NCI-H446 treated with DMSO at 0.1 percent for 48 hours (cell line): ENCODE results near the gene DAB2IP.

Source experiments
- DNase-seq: peaks from one replicate; lab custom pipeline; 2025; lab: John Stamatoyannopoulos, UW

DAB2IP gene

DNA sequence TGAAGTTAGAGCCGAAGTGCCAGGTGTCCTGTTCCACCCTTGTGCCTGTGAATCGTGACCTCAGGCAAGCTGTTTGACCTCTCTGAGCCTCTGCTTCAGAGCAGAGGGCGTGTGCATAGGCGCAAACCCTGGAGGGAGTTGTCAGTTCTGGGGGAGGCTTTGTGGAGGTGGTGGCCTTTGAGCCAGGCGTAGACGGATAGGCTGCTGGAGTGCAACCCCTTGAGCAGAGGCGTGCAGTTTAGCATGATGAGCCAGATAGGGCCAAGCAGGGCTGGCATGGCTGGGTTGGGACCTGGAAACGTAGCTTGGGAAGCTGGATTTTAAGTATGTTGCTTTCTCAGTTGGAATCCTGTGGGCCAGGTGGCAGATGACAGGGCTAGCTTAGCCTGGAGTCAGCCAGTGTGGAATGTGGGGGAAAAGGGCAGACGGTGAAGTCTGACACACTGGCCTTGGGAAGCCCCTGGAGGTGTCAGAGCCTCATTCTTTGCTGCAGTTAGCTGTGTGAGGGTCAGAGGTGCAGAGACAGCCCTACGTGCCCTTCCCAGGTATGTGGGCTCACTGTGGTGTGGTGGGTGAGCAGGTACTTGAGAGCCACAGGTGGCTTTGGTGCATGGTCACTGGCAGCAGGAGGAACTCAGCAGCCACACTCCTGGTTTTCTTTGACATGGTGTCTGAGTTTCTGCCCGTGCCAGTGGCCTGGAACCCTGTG lies 93.4 kb downstream of the DAB2IP start:
- no peak for DNase-seq

DNA sequence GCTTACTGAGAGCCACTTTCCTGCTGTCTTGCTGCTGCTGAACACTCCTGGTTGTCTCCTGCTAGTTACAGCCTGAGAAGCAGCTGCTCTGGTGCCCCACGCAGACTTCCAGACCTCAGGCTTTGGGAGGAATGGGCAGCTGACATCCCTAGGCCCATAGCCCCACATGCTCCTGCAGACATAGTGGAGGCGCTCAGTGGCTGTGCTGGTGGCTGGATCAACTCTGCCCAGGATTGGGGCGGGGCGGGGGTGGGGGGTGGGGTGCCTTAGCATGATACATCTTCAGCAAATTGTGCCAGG lies 93.9 kb downstream of the DAB2IP start:
- no peak for DNase-seq

DNA sequence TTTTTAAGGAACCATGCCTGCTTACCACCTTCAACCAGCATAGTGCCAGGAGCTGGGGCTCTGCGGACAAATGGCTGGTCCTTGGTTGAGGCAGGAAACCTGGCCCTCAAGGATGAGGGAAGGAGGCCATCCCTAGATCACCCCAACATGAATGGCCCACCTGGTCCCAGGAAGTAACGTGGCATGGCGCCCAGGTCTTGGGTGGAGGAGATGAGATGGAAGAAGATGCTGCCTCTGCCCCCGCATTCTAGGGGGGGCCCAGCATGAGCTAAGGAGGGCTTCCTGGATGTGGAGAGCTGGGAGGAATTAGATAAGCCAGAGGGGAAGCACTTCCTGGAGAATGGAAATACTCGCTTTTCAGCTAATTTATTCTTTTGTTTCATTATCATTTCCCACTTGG lies 95.0 kb downstream of the DAB2IP start:
- no peak for DNase-seq

DNA sequence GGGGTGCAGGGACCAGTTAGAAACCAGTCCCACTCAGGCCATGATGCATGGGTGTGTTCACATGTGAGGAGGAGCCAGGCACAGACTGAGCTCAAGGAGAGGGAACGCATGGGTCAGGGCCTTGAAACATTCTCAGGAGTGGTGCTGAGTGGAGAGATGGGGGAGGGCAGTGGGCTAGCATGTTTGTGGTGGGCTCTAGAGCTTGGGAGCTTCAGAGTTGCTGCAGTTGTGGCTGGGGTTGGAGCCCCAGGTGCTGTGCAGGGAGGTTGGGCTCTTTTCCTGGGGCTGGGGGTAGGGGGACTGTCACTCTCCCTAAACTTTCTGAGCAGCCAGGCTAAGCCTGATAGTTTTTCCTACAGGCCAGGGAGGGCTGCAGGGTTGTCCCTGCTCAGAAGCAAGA lies 95.4 kb downstream of the DAB2IP start:
- DNase-seq = no peak

DNA sequence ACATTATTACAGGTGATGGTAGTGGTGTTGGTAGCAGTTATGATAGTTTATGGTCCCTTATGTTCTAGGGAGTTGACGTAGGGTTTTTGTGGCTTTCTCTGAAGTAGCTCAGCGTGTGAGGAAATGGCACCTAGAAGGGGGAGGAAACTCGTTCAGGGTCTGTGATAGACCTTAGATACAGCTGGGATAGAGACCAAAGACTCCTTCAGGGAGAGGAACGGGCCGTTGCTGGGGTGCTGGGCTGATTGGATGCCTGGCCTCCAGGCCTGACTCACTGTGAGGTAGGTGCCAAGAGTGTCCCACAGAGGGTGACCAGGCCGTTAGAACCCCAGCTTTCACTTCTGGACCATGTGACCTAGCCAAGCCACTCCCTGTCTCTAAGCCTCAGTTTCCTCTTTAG lies 96.6 kb downstream of the DAB2IP start:
- DNase-seq = no peak

DNA sequence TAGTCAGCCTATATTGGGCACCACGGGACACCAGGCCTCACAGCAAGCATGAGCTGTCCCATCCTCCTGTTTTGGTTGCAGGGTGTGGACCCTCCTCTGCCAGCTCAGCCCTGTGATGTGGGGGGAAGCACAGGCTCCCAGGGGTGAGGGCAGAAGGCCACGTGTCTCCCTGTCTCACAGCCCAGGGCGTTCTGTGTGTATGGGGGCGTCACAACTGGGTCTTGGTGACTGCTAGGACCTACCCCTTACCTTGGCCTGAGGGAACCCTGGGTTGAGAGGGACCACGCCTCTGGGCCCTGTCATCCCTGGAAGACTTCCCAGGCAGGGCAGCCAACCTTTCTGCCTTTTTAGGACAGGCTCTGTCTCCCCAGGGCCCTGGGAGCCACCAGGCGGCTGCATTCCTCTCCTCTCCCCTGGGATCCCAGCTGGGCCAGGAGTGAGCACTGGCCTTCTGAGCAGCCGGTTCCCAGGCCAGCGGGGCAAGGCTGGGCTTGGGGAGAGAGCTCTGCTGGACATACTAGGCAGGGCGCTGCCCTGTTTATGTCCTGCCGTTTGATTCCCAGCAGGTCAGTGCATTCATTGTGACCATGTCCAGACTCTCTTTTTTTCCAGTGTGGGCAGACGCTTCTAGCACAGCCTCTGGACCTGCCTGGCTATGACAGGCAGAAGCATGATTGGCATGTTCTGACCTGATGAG lies 97.4 kb downstream of the DAB2IP start:
- no peak for DNase-seq

DNA sequence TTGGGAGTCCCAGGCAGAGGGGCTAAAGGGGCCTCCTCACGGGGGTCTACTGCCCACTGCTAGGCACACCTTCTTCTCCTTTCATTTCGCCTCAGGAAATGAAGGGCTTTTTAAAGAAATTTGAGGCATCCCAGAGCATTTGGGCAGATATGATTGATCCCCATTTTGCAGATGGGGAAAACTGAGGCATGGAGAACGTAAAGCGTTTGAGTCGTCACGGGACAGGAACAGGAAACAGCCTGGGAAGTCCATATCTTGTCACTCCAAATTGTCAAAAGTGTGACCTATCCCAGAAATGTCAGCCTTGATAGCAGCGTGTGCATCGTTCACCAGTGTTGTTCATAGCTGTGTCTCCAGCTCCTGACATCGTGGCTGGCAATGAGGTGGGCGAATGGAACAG lies 98.2 kb downstream of the DAB2IP start:
- no peak for DNase-seq

DNA sequence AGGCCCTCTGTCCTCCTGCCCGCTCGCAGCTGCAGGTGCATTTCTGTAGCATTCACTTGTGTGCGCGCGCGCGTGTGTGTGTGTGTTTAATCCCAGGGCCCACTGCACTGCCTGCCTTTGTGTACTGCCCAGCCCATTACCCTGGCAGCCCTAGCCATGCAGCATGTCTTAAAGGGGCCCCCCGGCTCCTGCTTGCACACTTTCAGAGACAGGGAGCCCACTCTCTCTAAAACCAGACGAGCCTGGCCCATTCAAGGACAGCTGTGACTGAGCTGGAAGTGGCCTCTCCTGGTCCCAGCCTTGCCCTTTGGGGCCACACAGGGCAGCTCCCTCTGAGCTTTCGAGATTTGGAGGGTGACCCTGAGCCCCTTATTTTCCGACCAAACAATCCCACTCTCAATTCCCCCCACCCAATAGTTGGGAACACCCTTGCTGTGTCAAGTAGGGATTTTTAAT lies 98.9 kb downstream of the DAB2IP start:
- no peak for DNase-seq

DNA sequence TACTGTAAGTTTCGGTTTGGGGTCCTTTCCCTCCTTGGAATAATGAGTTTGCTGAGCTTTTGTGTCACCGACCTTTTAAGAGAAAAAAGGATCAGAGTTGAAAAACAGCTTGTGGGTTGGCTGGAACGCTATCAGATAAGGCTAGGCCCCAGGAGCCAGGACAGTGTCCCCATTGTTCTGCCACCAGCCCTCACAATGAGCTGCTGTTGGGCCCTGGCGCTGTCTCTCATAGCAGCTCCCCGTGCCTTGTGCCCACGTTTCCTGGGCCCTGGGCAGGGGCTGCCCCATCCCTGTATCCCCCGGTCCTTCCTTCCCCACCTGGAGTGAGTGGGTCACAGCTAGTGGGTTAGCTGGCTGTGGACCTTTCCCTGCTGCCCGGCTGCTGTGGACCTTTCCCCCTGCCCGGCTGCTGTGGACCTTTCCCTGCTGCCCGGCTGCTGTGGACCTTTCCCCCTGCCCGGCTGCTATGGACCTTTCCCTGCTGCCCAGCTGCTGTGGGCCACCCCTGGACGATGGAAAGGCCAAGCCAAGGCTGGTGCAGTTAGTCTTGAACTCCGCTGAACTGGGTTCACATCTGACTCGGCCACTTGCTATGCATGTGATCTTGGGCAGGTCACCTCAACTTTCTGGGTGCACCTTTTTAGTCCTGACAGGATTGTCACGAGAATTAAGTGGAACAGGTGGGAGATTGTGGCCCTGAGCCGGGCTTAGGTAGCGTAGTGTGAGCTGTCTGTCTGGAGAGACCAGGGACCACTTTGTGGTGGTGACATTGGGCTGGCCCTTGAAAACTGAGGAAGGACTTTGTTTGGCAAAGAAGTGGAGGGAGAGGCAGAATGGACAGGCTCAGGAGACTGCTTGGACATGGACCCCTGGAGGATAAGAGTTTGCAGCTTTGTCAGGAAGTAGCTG lies 99.5 kb downstream of the DAB2IP start:
- no peak for DNase-seq

DNA sequence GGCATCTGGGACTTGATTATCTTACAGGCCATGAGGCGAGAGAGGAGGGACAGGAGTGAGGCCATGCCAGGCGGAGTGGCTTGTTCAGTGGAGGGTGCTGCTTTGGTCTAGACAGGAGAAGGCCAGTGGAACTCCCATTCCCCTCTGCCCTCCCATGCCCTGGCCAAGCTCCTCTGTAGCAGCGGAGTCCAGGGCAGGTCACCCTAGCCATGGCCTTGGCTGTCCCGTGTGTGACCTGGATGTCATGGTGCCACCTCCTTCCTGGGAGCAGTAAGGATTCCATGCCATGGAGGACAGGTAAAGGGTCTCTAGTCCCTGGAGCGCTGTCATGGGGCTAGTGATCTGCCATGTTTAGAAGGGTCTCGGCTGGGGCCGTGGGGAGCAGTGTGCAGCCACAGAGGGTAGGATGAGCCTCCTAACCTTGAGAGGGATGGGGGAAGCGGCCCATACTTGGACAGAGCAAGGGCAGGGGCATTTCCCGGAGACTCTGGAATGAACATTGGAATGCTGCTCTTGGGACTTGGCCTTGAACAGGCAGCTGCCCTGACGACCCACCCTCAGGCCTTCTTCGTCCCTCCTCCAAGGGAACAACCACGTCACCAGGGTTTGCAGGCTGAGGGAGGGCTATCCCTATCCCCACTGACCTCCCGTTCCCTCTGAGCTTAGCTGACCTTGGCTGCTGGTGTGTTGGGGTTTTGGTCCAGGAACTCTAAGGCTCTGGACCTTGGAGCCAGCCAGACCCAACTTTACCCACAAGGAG lies 100.4 kb downstream of the DAB2IP start:
- no peak for DNase-seq

DNA sequence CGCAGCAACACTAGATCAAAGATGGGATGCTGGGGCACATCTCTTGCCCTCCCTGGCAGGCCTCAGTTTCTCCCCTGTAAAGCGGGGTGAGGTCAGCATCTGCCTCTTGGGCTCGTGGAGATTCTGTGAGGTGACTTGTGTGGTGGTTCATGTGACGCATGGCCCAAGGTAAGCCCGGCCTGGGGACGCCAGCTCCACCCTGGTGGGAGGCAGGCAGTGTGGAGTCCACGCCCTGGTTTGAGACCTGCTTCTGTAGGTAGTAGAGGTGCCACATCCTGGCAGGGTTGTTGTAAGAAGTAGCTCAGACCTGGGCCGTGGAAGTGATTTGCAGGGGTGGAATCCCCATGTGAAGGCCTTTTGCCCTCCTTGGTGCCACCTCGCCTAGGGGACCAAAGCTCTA lies 101.5 kb downstream of the DAB2IP start:
- DNase-seq = no peak

DNA sequence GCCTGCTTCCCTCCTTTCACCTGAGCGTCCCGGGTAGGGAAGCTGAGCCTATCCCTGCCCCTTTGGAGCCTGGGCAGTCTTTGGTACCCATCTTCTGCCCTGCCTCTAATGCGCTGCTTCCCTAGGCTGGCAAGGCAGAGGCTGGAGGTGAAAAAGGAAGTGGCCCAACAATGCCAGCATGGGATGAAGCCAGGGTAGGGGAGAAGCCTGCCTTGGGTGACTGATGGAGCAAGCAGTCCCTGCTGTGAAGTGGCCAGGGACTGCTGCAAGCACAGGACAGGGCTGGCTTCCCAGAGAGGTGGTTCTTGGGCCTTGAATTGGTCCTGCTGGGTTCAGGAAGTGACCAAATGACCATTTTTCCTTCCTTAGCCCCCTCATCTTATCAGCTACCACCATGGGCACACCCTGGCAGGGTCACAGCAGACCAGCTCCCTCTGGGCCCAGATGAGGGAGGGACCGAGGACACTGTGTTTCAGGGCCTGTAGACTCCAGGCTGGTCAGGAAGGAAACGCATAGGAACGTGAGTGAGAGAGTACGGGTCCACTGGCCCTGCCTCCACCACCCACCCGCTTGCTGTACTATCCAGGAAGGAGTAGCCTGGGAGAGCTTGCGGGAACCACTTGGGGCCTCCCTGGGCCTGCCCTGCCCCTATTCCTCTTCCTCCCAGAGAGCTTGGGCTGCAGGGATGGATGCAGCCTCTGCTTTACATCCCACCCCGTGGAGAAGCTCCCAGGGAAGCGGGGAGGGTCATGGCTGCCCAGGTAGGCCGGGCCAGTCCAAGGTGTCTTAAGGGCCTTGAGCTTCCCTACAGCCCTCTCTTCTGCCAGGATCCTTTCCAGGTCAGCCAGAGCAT lies 102.6 kb downstream of the DAB2IP start:
- DNase-seq = no peak

DNA sequence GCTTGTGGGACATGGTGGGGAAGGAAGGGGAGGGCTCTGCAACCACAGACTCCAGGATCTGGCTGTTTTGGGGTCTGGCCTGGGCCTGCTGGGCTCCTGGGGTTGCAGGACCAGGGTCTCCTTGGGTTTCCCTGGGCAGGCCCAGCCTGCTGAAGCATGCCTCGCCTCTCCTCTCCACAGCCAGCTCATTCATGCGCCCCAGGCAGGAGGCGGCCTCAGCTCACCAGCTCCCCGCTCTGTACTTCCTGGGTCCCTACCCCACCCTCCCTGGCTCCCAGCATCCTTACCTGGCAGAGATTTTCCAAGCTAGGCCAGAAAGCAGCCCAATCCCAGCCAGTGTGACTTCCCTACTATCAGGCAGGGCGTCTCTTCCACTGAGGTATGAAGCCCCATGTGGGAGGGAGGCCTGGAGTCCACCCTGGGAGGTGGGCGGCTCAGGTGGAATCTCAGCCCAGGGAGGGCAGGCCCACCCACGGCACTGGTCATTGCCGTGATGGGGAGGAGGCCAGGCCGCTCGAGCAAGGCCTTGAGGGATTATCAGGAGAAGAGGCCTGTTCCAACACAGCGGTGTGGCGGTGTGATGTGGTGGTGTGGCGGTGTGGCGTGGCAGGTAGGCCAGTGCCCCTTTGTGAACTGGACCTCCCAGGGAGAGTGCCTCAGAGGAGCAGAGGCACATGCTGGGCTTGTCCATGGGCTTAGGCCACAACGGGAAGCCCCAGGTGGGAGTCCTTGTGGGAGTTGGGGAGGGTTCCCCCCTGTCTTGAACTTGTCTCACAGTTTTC lies 103.4 kb downstream of the DAB2IP start:
- DNase-seq = no peak

DNA sequence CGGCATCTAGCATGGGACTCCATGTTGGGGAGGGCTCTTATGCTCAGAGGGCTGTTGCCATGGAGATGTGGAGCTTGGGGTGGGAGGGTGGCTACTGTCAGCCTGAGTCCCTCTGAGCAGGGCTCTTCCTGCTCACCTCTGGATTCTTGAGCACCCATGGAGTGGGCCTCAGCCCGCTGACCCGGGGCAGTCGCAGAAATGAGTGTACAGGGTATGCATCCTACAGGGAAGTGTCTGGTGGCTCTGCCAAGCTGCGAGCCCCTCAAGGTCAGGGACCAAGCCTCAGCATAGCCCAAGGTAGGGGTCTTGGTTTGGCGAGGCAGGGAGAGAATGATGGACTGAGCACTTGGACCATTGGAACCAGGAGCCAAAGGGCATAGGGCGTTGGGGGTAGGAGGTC lies 104.1 kb downstream of the DAB2IP start:
- no peak for DNase-seq

DNA sequence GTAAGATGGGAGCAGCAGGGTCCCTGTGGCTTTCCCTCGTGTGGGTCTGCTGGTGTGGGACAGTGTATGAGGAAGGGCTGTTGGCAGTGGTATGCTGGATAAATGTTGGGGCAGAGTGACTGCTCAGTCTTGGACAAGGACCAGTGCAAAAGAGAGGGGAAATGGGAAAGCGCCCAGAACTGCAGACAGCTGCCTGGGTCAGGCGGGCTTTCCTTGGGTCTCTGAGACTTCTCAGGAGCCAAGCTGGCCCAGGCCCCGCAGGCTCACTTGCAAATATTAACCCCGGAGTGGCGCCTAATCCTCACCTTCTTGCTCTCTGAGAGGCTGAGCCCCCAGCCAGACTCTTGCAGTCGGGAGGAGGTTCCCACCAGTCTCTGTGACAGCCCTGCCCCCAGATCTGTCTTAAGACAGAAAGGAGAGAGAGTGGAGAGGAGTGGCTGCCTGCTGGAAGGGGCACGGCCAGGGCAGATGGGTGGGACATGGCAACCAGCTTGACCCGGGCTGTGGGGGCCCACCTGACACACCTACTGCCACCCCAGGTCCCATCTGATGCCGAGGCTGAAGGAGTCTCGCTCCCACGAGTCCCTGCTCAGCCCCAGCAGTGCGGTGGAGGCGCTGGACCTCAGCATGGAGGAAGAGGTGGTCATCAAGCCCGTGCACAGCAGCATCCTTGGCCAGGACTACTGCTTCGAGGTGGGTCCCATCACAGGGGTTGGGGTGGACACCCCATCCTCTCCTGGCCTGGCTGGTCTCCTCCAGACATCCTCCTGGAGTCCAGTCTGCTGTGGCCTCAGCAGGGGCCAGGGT lies 105.2 kb downstream of the DAB2IP start:
- no peak for DNase-seq

DNA sequence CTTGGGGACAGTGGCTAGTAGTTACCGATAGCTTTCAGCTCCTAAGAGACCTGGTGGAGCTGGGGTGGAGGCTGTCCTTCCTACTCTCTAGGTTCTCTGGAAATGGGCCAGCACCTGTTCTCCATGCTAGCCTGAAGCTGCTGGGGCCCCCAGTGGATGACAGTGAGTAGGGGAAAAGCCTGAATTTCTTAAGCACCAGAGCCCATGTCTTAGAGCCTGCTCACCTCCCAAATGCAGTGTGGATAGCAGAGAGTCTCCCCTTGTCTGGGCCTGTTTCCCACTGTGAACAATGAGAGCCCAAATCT lies 105.8 kb downstream of the DAB2IP start:
- no peak for DNase-seq

DNA sequence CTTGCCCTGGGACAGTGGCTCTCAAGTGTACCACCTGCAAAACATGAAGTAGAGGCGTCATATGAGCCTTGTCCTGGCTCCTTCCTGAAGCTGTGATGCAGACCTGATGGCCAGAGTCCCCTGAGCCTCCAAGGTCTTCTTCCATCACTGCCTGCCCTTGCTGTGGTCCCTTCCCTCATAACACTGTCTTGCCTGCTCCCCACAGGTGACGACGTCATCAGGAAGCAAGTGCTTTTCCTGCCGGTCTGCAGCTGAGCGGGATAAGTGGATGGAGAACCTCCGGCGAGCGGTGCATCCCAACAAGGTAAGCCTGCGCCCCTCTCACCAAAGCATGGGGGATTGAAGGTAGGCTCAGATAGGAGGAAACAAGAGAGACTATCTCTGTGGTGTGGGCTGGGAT lies 107.3 kb downstream of the DAB2IP start:
- DNase-seq = no peak

DNA sequence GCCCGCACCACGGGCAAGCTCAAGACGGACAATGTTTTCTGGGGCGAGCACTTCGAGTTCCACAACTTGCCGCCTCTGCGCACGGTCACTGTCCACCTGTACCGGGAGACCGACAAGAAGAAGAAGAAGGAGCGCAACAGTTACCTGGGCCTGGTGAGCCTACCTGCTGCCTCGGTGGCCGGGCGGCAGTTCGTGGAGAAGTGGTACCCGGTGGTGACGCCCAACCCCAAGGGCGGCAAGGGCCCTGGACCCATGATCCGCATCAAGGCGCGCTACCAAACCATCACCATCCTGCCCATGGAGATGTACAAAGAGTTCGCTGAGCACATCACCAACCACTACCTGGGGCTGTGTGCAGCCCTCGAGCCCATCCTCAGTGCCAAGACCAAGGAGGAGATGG lies 108.6 kb downstream of the DAB2IP start:
- no peak for DNase-seq

DNA sequence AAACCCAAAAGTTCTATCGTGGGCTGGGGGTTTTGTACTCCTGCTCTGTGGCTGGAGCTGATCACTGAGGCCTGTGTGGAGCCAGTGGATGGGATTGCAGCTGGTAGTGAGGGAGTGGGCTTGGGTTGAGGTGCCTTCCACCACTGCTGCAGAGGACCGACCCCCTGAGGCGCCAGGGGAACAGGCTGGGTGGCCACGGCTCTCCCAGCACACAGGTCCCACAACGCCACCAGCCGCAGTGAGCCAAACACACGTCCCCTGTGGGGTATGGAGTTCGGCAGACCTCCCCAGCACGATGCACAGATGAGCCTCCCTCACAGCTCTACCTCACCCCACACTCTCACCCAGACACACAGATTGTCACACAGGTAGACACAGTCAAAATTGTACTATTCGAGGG lies 109.1 kb downstream of the DAB2IP start:
- no peak for DNase-seq

DNA sequence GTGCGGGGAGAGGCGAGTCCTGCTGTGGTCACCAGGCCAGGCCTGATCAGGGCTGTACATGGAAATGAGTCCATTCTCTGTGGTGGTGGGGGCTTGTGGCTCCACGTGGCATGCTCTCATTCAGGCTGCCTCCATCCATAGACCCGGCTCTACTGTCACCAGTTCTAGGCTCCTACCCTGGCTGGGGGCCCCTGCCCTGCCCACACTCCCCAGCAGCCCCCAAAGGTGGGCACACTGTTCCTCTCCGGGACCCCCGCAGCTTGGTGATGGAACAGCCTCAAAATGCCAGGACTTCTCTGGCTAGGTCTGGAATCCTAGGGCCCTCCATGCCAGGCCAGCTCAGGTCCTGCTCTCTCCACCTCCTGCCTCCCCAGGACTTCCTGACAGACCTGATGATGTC lies 111.7 kb downstream of the DAB2IP start:
- DNase-seq = no peak
